ENCODE results near the gene MEI4.
"Not testable (repeated sequence)": the region's sequence is repeated elsewhere in the genome, so short reads cannot be mapped to it uniquely, and the experiment has no call there.

Gene MEI4

GRCh38 chr6:77707603-77708002 is 54.8 kb downstream of the MEI4 start:
- Histone ChIP-seq H3K9me2 (ENCODE audit: low read depth, low read length) (no peaks in the 10 kb centered on the region), H3F3A (ENCODE audit: insufficient read depth, low read length) (no peaks in the 10 kb centered on the region)

GRCh38 chr6:77715588-77715987 is 62.7 kb downstream of the MEI4 start:
- TF ChIP-seq EZH2 (IDR thresholded peaks at IDR 0.05; ENCODE audit: borderline replicate concordance, low read length) (no peak), CTCF (IDR thresholded peaks at IDR 0.05; ENCODE audit: low read length) (no peak)
- Histone ChIP-seq H3K27me3 (ENCODE audit: insufficient read depth, low read length) (no peaks in the 10 kb centered on the region), H3K9me2 (ENCODE audit: low read depth, low read length) (no peaks in the 10 kb centered on the region), H3K4me2 (ENCODE audit: low read length) (no peak overlapping the region), H3K9ac (ENCODE audit: low read length) (no peak overlapping the region), H4K20me1 (ENCODE audit: insufficient read depth, low read length) (no peaks in the 10 kb centered on the region), H3K4me1 (ENCODE audit: insufficient read depth, low read length, severe bottlenecking) (no peaks in the 10 kb centered on the region), H3F3A (ENCODE audit: insufficient read depth, low read length) (no peaks in the 10 kb centered on the region), H3K4me3 (ENCODE audit: low read depth, low read length, poor library complexity, severe bottlenecking) (no peak overlapping the region), H3K27ac (ENCODE audit: low read depth, low read length, poor library complexity, severe bottlenecking) (no peak overlapping the region), H3K9me3 (ENCODE audit: low read length) (no peaks in the 10 kb centered on the region), H2AFZ (ENCODE audit: low read length) (no peak overlapping the region), H3K36me3 (ENCODE audit: insufficient read depth, low read length) (no peaks in the 10 kb centered on the region), H3K79me2 (ENCODE audit: insufficient read depth, low read length) (no peaks in the 10 kb centered on the region)

More at GRCh38 chr6:77707603-77708002, 54.8 kb downstream of the MEI4 start:
- H3K27ac ChIP-seq (ENCODE audit: low read depth, low read length, poor library complexity, severe bottlenecking), result no peak overlapping the region
- H3K4me3 ChIP-seq (ENCODE audit: low read depth, low read length, poor library complexity, severe bottlenecking), result no peak overlapping the region
- no peaks in the 10 kb centered on the region for H3K4me1 ChIP-seq (ENCODE audit: insufficient read depth, low read length, severe bottlenecking)
- H4K20me1 ChIP-seq (ENCODE audit: insufficient read depth, low read length), result no peaks in the 10 kb centered on the region
- no peaks in the 10 kb centered on the region for H3K9me3 ChIP-seq (ENCODE audit: low read length)
- H3K79me2 ChIP-seq (ENCODE audit: insufficient read depth, low read length), result no peaks in the 10 kb centered on the region
- H3K36me3 ChIP-seq (ENCODE audit: insufficient read depth, low read length), result no peaks in the 10 kb centered on the region
- TF ChIP-seq EZH2 (IDR thresholded peaks at IDR 0.05; ENCODE audit: borderline replicate concordance, low read length) (no peak), CTCF (IDR thresholded peaks at IDR 0.05; ENCODE audit: low read length) (no peak)
- H3K9ac ChIP-seq (ENCODE audit: low read length), result no peak overlapping the region
- no peaks in the 10 kb centered on the region for H3K27me3 ChIP-seq (ENCODE audit: insufficient read depth, low read length)
- no peak overlapping the region for H3K4me2 ChIP-seq (ENCODE audit: low read length)
- no peak overlapping the region for H2AFZ ChIP-seq (ENCODE audit: low read length)

GRCh38 chr6:77716311-77716710 is 63.5 kb downstream of the MEI4 start:
- Histone ChIP-seq H3K79me2 (ENCODE audit: insufficient read depth, low read length) (no peaks in the 10 kb centered on the region), H2AFZ (ENCODE audit: low read length) (no peak overlapping the region), H3K4me3 (ENCODE audit: low read depth, low read length, poor library complexity, severe bottlenecking) (no peak overlapping the region), H3K36me3 (ENCODE audit: insufficient read depth, low read length) (no peaks in the 10 kb centered on the region), H3K9me3 (ENCODE audit: low read length) (no peaks in the 10 kb centered on the region), H3K4me1 (ENCODE audit: insufficient read depth, low read length, severe bottlenecking) (no peaks in the 10 kb centered on the region), H3K4me2 (ENCODE audit: low read length) (no peak overlapping the region), H3K9me2 (ENCODE audit: low read depth, low read length) (no peaks in the 10 kb centered on the region), H3K9ac (ENCODE audit: low read length) (no peak overlapping the region), H3K27me3 (ENCODE audit: insufficient read depth, low read length) (no peaks in the 10 kb centered on the region), H4K20me1 (ENCODE audit: insufficient read depth, low read length) (no peaks in the 10 kb centered on the region), H3K27ac (ENCODE audit: low read depth, low read length, poor library complexity, severe bottlenecking) (no peak overlapping the region), H3F3A (ENCODE audit: insufficient read depth, low read length) (no peaks in the 10 kb centered on the region)
- TF ChIP-seq EZH2 (IDR thresholded peaks at IDR 0.05; ENCODE audit: borderline replicate concordance, low read length) (no peak), CTCF (IDR thresholded peaks at IDR 0.05; ENCODE audit: low read length) (no peak)

- not testable (repeated sequence) for H2AFZ ChIP-seq (ENCODE audit: low read length); H3K79me2 ChIP-seq (ENCODE audit: insufficient read depth, low read length); H3K36me3 ChIP-seq (ENCODE audit: insufficient read depth, low read length); H3K9me3 ChIP-seq (ENCODE audit: low read length); H3K27me3 ChIP-seq (ENCODE audit: insufficient read depth, low read length); H3K9ac ChIP-seq (ENCODE audit: low read length); H3F3A ChIP-seq (ENCODE audit: insufficient read depth, low read length); H3K4me2 ChIP-seq (ENCODE audit: low read length); H3K27ac ChIP-seq (ENCODE audit: low read depth, low read length, poor library complexity, severe bottlenecking); H4K20me1 ChIP-seq (ENCODE audit: insufficient read depth, low read length); H3K4me3 ChIP-seq (ENCODE audit: low read depth, low read length, poor library complexity, severe bottlenecking); H3K9me2 ChIP-seq (ENCODE audit: low read depth, low read length); H3K4me1 ChIP-seq (ENCODE audit: insufficient read depth, low read length, severe bottlenecking)
These were observed 83.2 kb downstream of the MEI4 start for GRCh38 chr6:77736010-77736409.

Data from OCI-LY1 (cell line).